ENCODE data around the gene UFD1.

- no peak for TF ChIP-seq TEAD4 (IDR thresholded peaks at IDR 0.05; ENCODE audit: borderline replicate concordance, insufficient read depth)
- no peak for TF ChIP-seq JUND (IDR thresholded peaks at IDR 0.05)
- TF ChIP-seq EZH2phosphoT487 (IDR thresholded peaks at IDR 0.05; ENCODE audit: borderline replicate concordance, low read depth): no peak
- no peak for TF ChIP-seq CTCF (IDR thresholded peaks at IDR 0.05)
- TF ChIP-seq, protein P1, sequence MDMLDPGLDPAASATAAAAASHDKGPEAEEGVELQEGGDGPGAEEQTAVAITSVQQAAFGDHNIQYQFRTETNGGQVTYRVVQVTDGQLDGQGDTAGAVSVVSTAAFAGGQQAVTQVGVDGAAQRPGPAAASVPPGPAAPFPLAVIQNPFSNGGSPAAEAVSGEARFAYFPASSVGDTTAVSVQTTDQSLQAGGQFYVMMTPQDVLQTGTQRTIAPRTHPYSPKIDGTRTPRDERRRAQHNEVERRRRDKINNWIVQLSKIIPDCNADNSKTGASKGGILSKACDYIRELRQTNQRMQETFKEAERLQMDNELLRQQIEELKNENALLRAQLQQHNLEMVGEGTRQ (IDR thresholded peaks at IDR 0.05; ENCODE audit: borderline replicate concordance, low read depth, low read length): no peak
- no peak for TF ChIP-seq REST (IDR thresholded peaks at IDR 0.05; ENCODE audit: low read depth, low read length)
- no peak for TF ChIP-seq EP300 (IDR thresholded peaks at IDR 0.05; ENCODE audit: borderline replicate concordance in 1 of 2, low read depth in 1 of 2, low read length in 1 of 2)
- TF ChIP-seq POLR2AphosphoS5 (IDR thresholded peaks at IDR 0.05; ENCODE audit: low read depth, low read length): no peak
- no peak for TF ChIP-seq MAX (IDR thresholded peaks at IDR 0.05; ENCODE audit: low read depth)
- no peak for TF ChIP-seq RAD21 (IDR thresholded peaks at IDR 0.05; ENCODE audit: low read length)
- no peak for TF ChIP-seq NFIC (IDR thresholded peaks at IDR 0.05; ENCODE audit: borderline replicate concordance)
- no peak for TF ChIP-seq TCF12 (IDR thresholded peaks at IDR 0.05)
- TF ChIP-seq CHD2 (IDR thresholded peaks at IDR 0.05; ENCODE audit: low read length, partially characterized antibody): no peak
- TF ChIP-seq IRF3 (IDR thresholded peaks at IDR 0.05; ENCODE audit: low read depth, low read length): no peak
Measured at GRCh38 chr22:19504900-19505734, 26.1 kb upstream of the UFD1 start.

All from SK-N-SH (cell line).